ENCODE data around the gene PSMA2. TPM values are rescaled to one million over a fixed set of nuclear protein-coding genes. Genes with fewer than 3 reads are reported as not detected.

Gene PSMA2
- polyA plus RNA-seq, 1 donor (not counting 4 experiments of a cell fraction or from before 2014, with no cell fraction given), result 251 TPM

DNA sequence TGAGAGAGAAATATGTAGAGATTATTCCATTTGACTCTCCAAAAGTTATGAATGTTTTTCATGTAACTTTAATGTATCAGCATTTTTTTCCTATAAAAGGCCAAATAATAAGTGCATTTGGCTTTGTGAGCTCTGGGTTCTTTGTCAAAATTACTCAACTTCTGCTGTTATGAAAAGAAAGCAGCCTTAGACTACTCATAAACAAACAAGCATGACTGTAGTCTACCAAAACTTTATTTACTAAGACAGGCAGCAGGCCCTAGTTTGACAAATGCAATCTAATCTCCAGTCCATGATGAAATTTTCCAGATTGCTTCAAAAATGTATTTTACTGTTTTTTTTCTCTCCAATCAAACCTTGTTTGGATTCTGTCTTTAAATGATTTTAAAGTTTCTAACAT is 46.5 kb upstream of the PSMA2 start:
- Histone ChIP-seq H4K20me1 (ENCODE audit: control insufficient read depth, extremely low read depth, insufficient read depth, low read length) (no peaks in the 10 kb centered on the region), H3K9me1 (ENCODE audit: control insufficient read depth, extremely low read depth, insufficient read depth, low read length) (no peaks in the 10 kb centered on the region), H3K36me3 (ENCODE audit: control insufficient read depth in 2 of 2, extremely low read depth in 1 of 2, insufficient read depth in 2 of 2, low read length in 2 of 2) (no peaks in the 10 kb centered on the region), H3K27ac (ENCODE audit: control insufficient read depth, insufficient read depth, low read length) (no peak overlapping the region), H3K4me2 (ENCODE audit: control insufficient read depth, extremely low read depth, insufficient read depth, low read depth, low read length) (no peak overlapping the region), H3K9me3 (ENCODE audit: control insufficient read depth, low read depth, low read length) (no peaks in the 10 kb centered on the region), H3K9ac (ENCODE audit: control insufficient read depth, extremely low read depth, insufficient read depth, low read length) (no peak overlapping the region), H3K4me1 (ENCODE audit: control insufficient read depth, extremely low read depth, insufficient read depth, low read length) (no peaks in the 10 kb centered on the region), H2AFZ (ENCODE audit: control insufficient read depth, low read length) (no peak overlapping the region), H3K4me3 (ENCODE audit: control insufficient read depth in 2 of 3, extremely low read depth in 1 of 3, insufficient read depth in 2 of 3, low read depth in 1 of 3, low read length in 3 of 3) (no peak overlapping the region), H3K79me2 (ENCODE audit: control insufficient read depth, insufficient read depth, low read length) (no peaks in the 10 kb centered on the region), H3K27me3 (ENCODE audit: control insufficient read depth, extremely low read depth, insufficient read depth, low read length) (peaks cover 14% of the 10 kb centered on the region)
- no peak for DNase-seq (ENCODE audit: low read depth, low spot score)
- TF ChIP-seq, protein P1, sequence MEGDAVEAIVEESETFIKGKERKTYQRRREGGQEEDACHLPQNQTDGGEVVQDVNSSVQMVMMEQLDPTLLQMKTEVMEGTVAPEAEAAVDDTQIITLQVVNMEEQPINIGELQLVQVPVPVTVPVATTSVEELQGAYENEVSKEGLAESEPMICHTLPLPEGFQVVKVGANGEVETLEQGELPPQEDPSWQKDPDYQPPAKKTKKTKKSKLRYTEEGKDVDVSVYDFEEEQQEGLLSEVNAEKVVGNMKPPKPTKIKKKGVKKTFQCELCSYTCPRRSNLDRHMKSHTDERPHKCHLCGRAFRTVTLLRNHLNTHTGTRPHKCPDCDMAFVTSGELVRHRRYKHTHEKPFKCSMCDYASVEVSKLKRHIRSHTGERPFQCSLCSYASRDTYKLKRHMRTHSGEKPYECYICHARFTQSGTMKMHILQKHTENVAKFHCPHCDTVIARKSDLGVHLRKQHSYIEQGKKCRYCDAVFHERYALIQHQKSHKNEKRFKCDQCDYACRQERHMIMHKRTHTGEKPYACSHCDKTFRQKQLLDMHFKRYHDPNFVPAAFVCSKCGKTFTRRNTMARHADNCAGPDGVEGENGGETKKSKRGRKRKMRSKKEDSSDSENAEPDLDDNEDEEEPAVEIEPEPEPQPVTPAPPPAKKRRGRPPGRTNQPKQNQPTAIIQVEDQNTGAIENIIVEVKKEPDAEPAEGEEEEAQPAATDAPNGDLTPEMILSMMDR (optimal IDR thresholded peaks at IDR 0.05 in 1 of 3, IDR thresholded peaks at IDR 0.05 in 1 of 3, conservative IDR thresholded peaks at IDR 0.05 in 1 of 3; ENCODE audit: extremely low read depth in 1 of 3, insufficient read depth in 2 of 3, low read length in 3 of 3), result no peak
- TF ChIP-seq EZH2 (IDR thresholded peaks at IDR 0.05; ENCODE audit: low read length), result no peak
- dilution Hi-C loops (cut with MboI; ENCODE audit: extremely low pct_ligation_motif_present, low sequenced_read_pairs), result no loop called here
- no peak for FAIRE-seq

DNA sequence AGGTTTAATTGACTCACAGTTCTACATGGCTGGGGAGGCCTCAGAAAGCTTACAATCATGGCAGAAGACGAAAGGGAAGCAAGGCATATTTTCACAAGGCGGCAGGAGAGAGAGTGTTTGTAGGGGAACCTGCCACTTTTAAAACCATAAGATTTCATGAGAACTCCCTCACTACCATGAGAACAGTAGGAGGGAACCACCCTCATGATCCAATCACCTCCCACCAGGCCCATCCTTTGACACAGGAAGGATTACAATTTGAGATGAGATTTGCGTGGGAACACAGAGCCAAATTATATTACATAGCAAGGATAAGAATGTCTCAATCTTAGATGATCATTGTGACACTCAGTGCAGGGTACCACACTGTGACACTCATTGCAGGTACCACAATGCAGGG is 44.4 kb upstream of the PSMA2 start:
- no peaks in the 10 kb centered on the region for H3K9me3 ChIP-seq (ENCODE audit: control insufficient read depth, low read depth, low read length)
- H3K27me3 ChIP-seq (ENCODE audit: control insufficient read depth, extremely low read depth, insufficient read depth, low read length), result peaks cover 14% of the 10 kb centered on the region
- no peaks in the 10 kb centered on the region for H3K9me1 ChIP-seq (ENCODE audit: control insufficient read depth, extremely low read depth, insufficient read depth, low read length)
- no peak overlapping the region for H2AFZ ChIP-seq (ENCODE audit: control insufficient read depth, low read length)
- no peak overlapping the region for H3K27ac ChIP-seq (ENCODE audit: control insufficient read depth, insufficient read depth, low read length)
- dilution Hi-C loops (cut with MboI; ENCODE audit: extremely low pct_ligation_motif_present, low sequenced_read_pairs), result no loop called here
- no peak overlapping the region for H3K9ac ChIP-seq (ENCODE audit: control insufficient read depth, extremely low read depth, insufficient read depth, low read length)
- DNase-seq (ENCODE audit: low read depth, low spot score) (no peak), FAIRE-seq (no peak)
- H4K20me1 ChIP-seq (ENCODE audit: control insufficient read depth, extremely low read depth, insufficient read depth, low read length), result no peaks in the 10 kb centered on the region
- no peak overlapping the region for H3K4me2 ChIP-seq (ENCODE audit: control insufficient read depth, extremely low read depth, insufficient read depth, low read depth, low read length)
- no peaks in the 10 kb centered on the region for H3K79me2 ChIP-seq (ENCODE audit: control insufficient read depth, insufficient read depth, low read length)
- TF ChIP-seq EZH2 (IDR thresholded peaks at IDR 0.05; ENCODE audit: low read length), result no peak
- TF ChIP-seq, protein P1 (optimal IDR thresholded peaks at IDR 0.05 in 1 of 3, IDR thresholded peaks at IDR 0.05 in 1 of 3, conservative IDR thresholded peaks at IDR 0.05 in 1 of 3; ENCODE audit: extremely low read depth in 1 of 3, insufficient read depth in 2 of 3, low read length in 3 of 3), result no peak
- H3K36me3 ChIP-seq (ENCODE audit: control insufficient read depth in 2 of 2, extremely low read depth in 1 of 2, insufficient read depth in 2 of 2, low read length in 2 of 2), result no peaks in the 10 kb centered on the region
- H3K4me3 ChIP-seq (ENCODE audit: control insufficient read depth in 2 of 3, extremely low read depth in 1 of 3, insufficient read depth in 2 of 3, low read depth in 1 of 3, low read length in 3 of 3), result no peak overlapping the region
- no peaks in the 10 kb centered on the region for H3K4me1 ChIP-seq (ENCODE audit: control insufficient read depth, extremely low read depth, insufficient read depth, low read length)
